ENCODE results near the gene C16orf96.

C16orf96 gene

DNA sequence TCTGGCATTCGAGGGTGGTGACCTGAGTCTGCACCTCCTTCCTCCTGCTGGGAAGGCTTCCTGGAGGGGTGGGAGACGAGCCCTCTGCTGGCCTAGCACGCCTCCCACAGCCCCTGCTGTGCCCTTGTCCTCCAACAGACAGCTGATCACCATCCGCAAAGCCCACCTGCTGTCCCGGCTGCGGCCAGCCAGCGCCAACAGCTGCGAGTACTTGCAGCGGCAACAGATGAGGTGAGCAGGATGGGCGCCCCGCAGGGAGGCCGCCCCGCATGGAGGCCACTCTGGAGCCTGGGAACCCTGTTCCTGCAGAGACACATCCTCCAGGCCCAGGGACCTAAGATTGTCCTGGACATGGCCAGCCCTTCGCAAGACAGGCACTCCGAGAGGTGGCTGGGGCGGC is 36.9 kb downstream of the C16orf96 start:
- no peaks in the 10 kb centered on the region for H3K79me2 ChIP-seq (ENCODE audit: control insufficient read depth, insufficient read depth, low read length)
- no CpG with 5 or more reads among the region's 16 CpGs for WGBS (ENCODE audit: extremely low coverage, insufficient coverage, low lambda C conversion rate)
- no peak overlapping the region for H3K4me2 ChIP-seq (ENCODE audit: low read length)
- H3K56ac ChIP-seq (ENCODE audit: low read length) = peak overlapping the region; percentile 47
- H4K8ac ChIP-seq (ENCODE audit: low read depth, low read length) = no peak overlapping the region
- no peak overlapping the region for H2BK120ac ChIP-seq (ENCODE audit: low read depth, low read length)
- no peaks in the 10 kb centered on the region for H3K79me1 ChIP-seq (ENCODE audit: low read length)
- H4K5ac ChIP-seq (ENCODE audit: low read length) = no peak overlapping the region
- peak; percentile 46 for DNase-seq
- H3K4me3 ChIP-seq (ENCODE audit: low read length) = no peak overlapping the region
- no peaks in the 10 kb centered on the region for H3K36me3 ChIP-seq (ENCODE audit: control insufficient read depth, insufficient read depth, low read length)
- H3K4ac ChIP-seq (ENCODE audit: low read depth, low read length) = no peak overlapping the region
- no peak overlapping the region for H3K9ac ChIP-seq (ENCODE audit: low read length)
- no peak overlapping the region for H2BK5ac ChIP-seq (ENCODE audit: low read length)
- H2BK15ac ChIP-seq (replicated peaks; ENCODE audit: low read depth) = no peak overlapping the region
- no peak overlapping the region for H3K23ac ChIP-seq (ENCODE audit: low read length)
- H3K27me3 ChIP-seq (ENCODE audit: insufficient read depth, low read length, poor library complexity) = no peaks in the 10 kb centered on the region
- no peak overlapping the region for H3K18ac ChIP-seq (ENCODE audit: low read length)
- H3K27ac ChIP-seq (ENCODE audit: low read depth, low read length) = no peak overlapping the region
- H3K4me1 ChIP-seq (ENCODE audit: control insufficient read depth, low read depth, low read length) = peaks cover 3% of the 10 kb centered on the region
- H2AK5ac ChIP-seq (ENCODE audit: low read length) = no peak overlapping the region

DNA sequence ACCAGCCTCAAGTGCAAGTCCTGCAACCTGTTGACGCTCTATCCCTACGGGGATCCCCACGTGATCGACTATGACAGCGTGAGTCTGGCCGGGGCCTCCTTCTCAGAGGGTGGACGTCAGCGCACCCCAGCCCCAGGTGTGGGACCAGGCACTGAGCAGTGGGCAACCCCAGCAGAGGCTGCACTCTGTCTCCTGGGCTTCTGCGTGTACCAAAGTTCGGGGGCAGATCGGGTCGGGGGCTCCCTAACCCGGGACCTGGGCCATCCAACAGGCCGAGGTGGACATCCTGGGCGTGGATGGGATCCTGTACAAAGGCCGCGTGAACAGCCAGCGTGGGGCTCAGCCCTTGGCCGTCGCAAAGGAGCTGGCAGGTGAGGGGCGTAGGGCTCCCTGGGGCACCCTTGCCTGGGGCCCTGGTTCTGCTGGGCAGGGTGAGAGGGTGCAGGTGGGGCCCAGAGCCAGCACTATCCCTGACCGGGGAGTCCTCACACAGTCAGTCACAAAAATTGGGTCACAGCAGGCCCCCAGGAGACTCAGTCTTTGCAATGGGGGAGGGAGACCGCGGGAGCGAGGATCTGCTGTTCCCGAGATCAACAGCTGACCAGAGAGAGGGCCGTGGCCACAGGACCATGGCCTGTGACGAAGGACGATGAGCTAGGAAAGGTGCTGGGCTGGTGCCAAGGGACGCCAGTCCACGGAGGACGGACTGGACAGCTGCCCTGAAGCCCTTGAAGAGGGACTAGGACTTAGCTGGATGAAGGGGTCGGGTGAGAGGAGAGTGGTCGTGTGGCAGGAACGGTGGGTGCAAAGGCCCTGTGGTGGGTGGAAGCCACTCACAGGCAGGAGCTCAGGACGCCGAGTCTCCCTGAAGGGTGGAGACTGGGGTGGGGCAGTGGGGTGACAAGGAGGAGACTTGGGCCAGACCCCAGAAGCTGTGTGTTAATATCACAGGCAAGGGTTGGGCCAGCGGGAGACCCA is 38.6 kb downstream of the C16orf96 start:
- no peak for DNase-seq
- no peak overlapping the region for H2AK5ac ChIP-seq (ENCODE audit: low read length)
- H3K23ac ChIP-seq (ENCODE audit: low read length) = peak overlapping the region; percentile 83
- H3K4me3 ChIP-seq (ENCODE audit: low read length) = no peak overlapping the region
- no peak overlapping the region for H3K4me2 ChIP-seq (ENCODE audit: low read length)
- WGBS (ENCODE audit: extremely low coverage, insufficient coverage, low lambda C conversion rate) = no CpG with 5 or more reads among the region's 38 CpGs
- no peaks in the 10 kb centered on the region for H3K36me3 ChIP-seq (ENCODE audit: control insufficient read depth, insufficient read depth, low read length)
- H2BK15ac ChIP-seq (replicated peaks; ENCODE audit: low read depth) = no peak overlapping the region
- no peak overlapping the region for H3K9ac ChIP-seq (ENCODE audit: low read length)
- H2BK5ac ChIP-seq (ENCODE audit: low read length) = no peak overlapping the region
- peaks cover 3% of the 10 kb centered on the region for H3K4me1 ChIP-seq (ENCODE audit: control insufficient read depth, low read depth, low read length)
- no peaks in the 10 kb centered on the region for H3K79me2 ChIP-seq (ENCODE audit: control insufficient read depth, insufficient read depth, low read length)
- no peaks in the 10 kb centered on the region for H3K79me1 ChIP-seq (ENCODE audit: low read length)
- no peak overlapping the region for H4K8ac ChIP-seq (ENCODE audit: low read depth, low read length)
- no peak overlapping the region for H2BK120ac ChIP-seq (ENCODE audit: low read depth, low read length)
- H4K5ac ChIP-seq (ENCODE audit: low read length) = no peak overlapping the region
- no peak overlapping the region for H3K27ac ChIP-seq (ENCODE audit: low read depth, low read length)
- H3K18ac ChIP-seq (ENCODE audit: low read length) = no peak overlapping the region
- no peaks in the 10 kb centered on the region for H3K27me3 ChIP-seq (ENCODE audit: insufficient read depth, low read length, poor library complexity)
- H3K56ac ChIP-seq (ENCODE audit: low read length) = no peak overlapping the region
- H3K4ac ChIP-seq (ENCODE audit: low read depth, low read length) = no peak overlapping the region

DNA sequence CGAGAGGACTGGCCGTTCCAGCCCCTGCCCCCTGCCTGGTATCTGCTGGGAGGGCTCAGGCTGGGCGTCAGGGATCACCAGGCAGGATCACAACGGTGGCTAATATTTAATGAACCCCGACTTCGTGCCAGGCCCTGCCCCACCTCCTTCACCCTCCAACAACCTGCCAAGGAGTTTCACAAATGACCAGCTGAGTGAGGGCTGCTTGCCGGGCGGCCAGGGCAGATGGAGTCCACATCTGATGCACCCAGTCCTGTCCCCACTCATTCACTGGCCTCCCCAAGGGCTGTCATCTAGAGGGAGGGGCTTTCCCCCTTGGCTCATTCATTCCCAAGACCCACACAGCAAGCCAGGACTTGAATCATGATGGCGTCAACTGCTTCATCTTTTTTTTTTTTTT is 41.0 kb downstream of the C16orf96 start:
- Histone ChIP-seq H4K5ac (ENCODE audit: low read length) (no peak overlapping the region), H2BK5ac (ENCODE audit: low read length) (no peak overlapping the region), H2AK5ac (ENCODE audit: low read length) (no peak overlapping the region), H3K4ac (ENCODE audit: low read depth, low read length) (no peak overlapping the region), H2BK15ac (replicated peaks; ENCODE audit: low read depth) (no peak overlapping the region), H3K79me1 (ENCODE audit: low read length) (no peaks in the 10 kb centered on the region), H3K4me2 (ENCODE audit: low read length) (no peak overlapping the region), H4K8ac (ENCODE audit: low read depth, low read length) (no peak overlapping the region), H3K79me2 (ENCODE audit: control insufficient read depth, insufficient read depth, low read length) (no peaks in the 10 kb centered on the region), H3K9ac (ENCODE audit: low read length) (no peak overlapping the region), H3K4me3 (ENCODE audit: low read length) (no peak overlapping the region), H3K18ac (ENCODE audit: low read length) (no peak overlapping the region), H3K27ac (ENCODE audit: low read depth, low read length) (no peak overlapping the region), H3K27me3 (ENCODE audit: insufficient read depth, low read length, poor library complexity) (no peaks in the 10 kb centered on the region), H2BK120ac (ENCODE audit: low read depth, low read length) (no peak overlapping the region), H3K4me1 (ENCODE audit: control insufficient read depth, low read depth, low read length) (peaks cover 3% of the 10 kb centered on the region), H3K23ac (ENCODE audit: low read length) (no peak overlapping the region), H3K36me3 (ENCODE audit: control insufficient read depth, insufficient read depth, low read length) (no peaks in the 10 kb centered on the region), H3K56ac (ENCODE audit: low read length) (no peak overlapping the region)
- no peak for DNase-seq
- WGBS (ENCODE audit: extremely low coverage, insufficient coverage, low lambda C conversion rate) = no CpG with 5 or more reads among the region's 9 CpGs

DNA sequence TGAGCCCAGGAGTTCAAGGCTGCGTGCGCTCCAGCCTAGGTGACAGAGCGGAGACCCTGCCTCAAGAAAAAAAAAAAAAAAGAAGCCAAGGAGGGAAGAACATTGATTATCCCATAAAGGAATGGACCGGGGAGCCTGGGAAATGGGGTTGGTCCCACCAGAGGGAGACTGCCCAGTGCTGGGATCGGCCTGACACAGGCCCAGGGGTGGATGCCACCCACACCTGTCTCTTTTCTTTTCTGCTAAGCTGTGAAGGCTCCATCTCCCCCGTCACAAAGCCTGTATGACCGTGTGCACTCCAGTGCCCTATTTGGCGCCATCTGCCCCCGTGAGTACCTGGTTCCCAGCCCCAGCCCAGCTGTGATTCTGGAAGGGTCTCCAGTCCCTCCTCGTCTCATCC is 42.9 kb downstream of the C16orf96 start:
- no peak overlapping the region for H3K56ac ChIP-seq (ENCODE audit: low read length)
- no peak overlapping the region for H3K23ac ChIP-seq (ENCODE audit: low read length)
- DNase-seq = no peak
- no peak overlapping the region for H2AK5ac ChIP-seq (ENCODE audit: low read length)
- H3K79me2 ChIP-seq (ENCODE audit: control insufficient read depth, insufficient read depth, low read length) = no peaks in the 10 kb centered on the region
- no peaks in the 10 kb centered on the region for H3K36me3 ChIP-seq (ENCODE audit: control insufficient read depth, insufficient read depth, low read length)
- no peak overlapping the region for H3K9ac ChIP-seq (ENCODE audit: low read length)
- no peak overlapping the region for H2BK120ac ChIP-seq (ENCODE audit: low read depth, low read length)
- H3K4me2 ChIP-seq (ENCODE audit: low read length) = no peak overlapping the region
- no peak overlapping the region for H3K18ac ChIP-seq (ENCODE audit: low read length)
- H3K4me1 ChIP-seq (ENCODE audit: control insufficient read depth, low read depth, low read length) = no peaks in the 10 kb centered on the region
- H4K8ac ChIP-seq (ENCODE audit: low read depth, low read length) = no peak overlapping the region
- H3K27me3 ChIP-seq (ENCODE audit: insufficient read depth, low read length, poor library complexity) = no peaks in the 10 kb centered on the region
- H2BK5ac ChIP-seq (ENCODE audit: low read length) = no peak overlapping the region
- H4K5ac ChIP-seq (ENCODE audit: low read length) = no peak overlapping the region
- WGBS (ENCODE audit: extremely low coverage, insufficient coverage, low lambda C conversion rate) = no CpG with 5 or more reads among the region's 10 CpGs
- no peak overlapping the region for H3K4ac ChIP-seq (ENCODE audit: low read depth, low read length)
- no peak overlapping the region for H3K27ac ChIP-seq (ENCODE audit: low read depth, low read length)
- H2BK15ac ChIP-seq (replicated peaks; ENCODE audit: low read depth) = no peak overlapping the region
- H3K4me3 ChIP-seq (ENCODE audit: low read length) = no peak overlapping the region
- H3K79me1 ChIP-seq (ENCODE audit: low read length) = no peaks in the 10 kb centered on the region

DNA sequence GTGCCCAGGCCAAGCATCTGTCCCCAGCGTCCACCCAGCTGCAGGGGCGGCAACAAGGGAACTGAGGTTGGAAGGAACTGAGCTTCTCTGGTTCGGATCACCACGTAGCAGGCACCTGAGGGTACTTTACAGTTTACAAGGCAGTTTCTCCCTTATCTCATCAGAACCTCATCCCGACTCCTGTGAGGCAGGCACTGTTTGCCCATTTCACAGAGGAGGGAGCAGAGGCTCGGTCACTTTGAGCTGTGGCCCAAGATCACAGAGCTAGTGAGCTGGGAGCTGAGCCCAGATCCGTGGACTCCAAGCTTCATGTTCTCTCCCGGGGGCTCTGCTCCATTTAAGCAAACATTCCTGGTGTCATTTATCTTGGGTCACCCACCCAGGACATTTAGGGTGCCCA is 43.4 kb downstream of the C16orf96 start:
- Histone ChIP-seq H2BK15ac (replicated peaks; ENCODE audit: low read depth) (no peak overlapping the region), H3K27ac (ENCODE audit: low read depth, low read length) (no peak overlapping the region), H3K23ac (ENCODE audit: low read length) (no peak overlapping the region), H3K4me1 (ENCODE audit: control insufficient read depth, low read depth, low read length) (no peaks in the 10 kb centered on the region), H2BK5ac (ENCODE audit: low read length) (no peak overlapping the region), H3K18ac (ENCODE audit: low read length) (no peak overlapping the region), H3K4me2 (ENCODE audit: low read length) (no peak overlapping the region), H3K56ac (ENCODE audit: low read length) (no peak overlapping the region), H4K8ac (ENCODE audit: low read depth, low read length) (no peak overlapping the region), H3K4me3 (ENCODE audit: low read length) (no peak overlapping the region), H3K4ac (ENCODE audit: low read depth, low read length) (no peak overlapping the region), H2AK5ac (ENCODE audit: low read length) (no peak overlapping the region), H3K9ac (ENCODE audit: low read length) (no peak overlapping the region), H4K5ac (ENCODE audit: low read length) (no peak overlapping the region), H2BK120ac (ENCODE audit: low read depth, low read length) (no peak overlapping the region), H3K79me2 (ENCODE audit: control insufficient read depth, insufficient read depth, low read length) (no peaks in the 10 kb centered on the region), H3K36me3 (ENCODE audit: control insufficient read depth, insufficient read depth, low read length) (no peaks in the 10 kb centered on the region), H3K79me1 (ENCODE audit: low read length) (no peaks in the 10 kb centered on the region), H3K27me3 (ENCODE audit: insufficient read depth, low read length, poor library complexity) (no peaks in the 10 kb centered on the region)
- no CpG with 5 or more reads among the region's 8 CpGs for WGBS (ENCODE audit: extremely low coverage, insufficient coverage, low lambda C conversion rate)
- no peak for DNase-seq
